Stimulated activated CD4-positive, alpha-beta T cell treated with anti-CD3 and anti-CD28 coated beads, Interleukin-2, amount 100 ng/mL, for 48 hours (primary cell): ENCODE data around the gene CD81.

Experiments
- DNase-seq, 2 donors: peaks; one replicate each; pipeline ENCODE4 v3.0.0-alpha.2; 2020

CD81 gene

GRCh38 chr11:2441171-2441570 is 64.1 kb downstream of the CD81 start:
- no peak for DNase-seq

- DNase-seq = no peak
Measured at GRCh38 chr11:2442589-2442988, 65.5 kb downstream of the CD81 start.

GRCh38 chr11:2443406-2443805 is 66.3 kb downstream of the CD81 start:
- no peak for DNase-seq

- DNase-seq = peak; percentile 64 to 80
Measured at GRCh38 chr11:2443881-2444820, 67.0 kb downstream of the CD81 start, which contains the start of gene TRPM5. TSS of gene TRPM5 (minus strand) at chr11:2444514. CDS start at chr11:2423036, 21,478 bp downstream.

- DNase-seq = peak; percentile 33 to 55
Measured at GRCh38 chr11:2444821-2445745, 68.0 kb downstream of the CD81 start, which contains the start of gene KCNQ1. TSS of gene KCNQ1 (plus strand) at chr11:2445008. CDS start at chr11:2445099, 91 bp downstream.

GRCh38 chr11:2445746-2446551 is 68.8 kb downstream of the CD81 start:
- DNase-seq = no peak

- DNase-seq = peak in 1 of 2 donors; percentile 24
Measured at GRCh38 chr11:2446590-2447252, 69.6 kb downstream of the CD81 start.
